ENCODE results near the gene SFN. TPM values are rescaled to one million over a fixed set of nuclear protein-coding genes. Genes with fewer than 3 reads are reported as not detected.

The SFN gene
- total and polyA plus RNA-seq, 2 of the 13 experiments (the other 11 are each of a cell fraction or from before 2014, with no cell fraction given), result 4.3 to 5.6 TPM

GRCh38 chr1:26862781-26863684, at the start of gene SFN (continued):
- TF ChIP-seq GTF2F1 (IDR thresholded peaks at IDR 0.05; ENCODE audit: low read length) (no peak), HHEX (CRISPR knock-in tag; IDR thresholded peaks at IDR 0.05) (no peak), CBFB (CRISPR knock-in tag; IDR thresholded peaks at IDR 0.05) (no peak), SP1 (IDR thresholded peaks at IDR 0.05) (no peak), SP1 (CRISPR knock-in tag; IDR thresholded peaks at IDR 0.05) (peak; percentile 49; the same call in 1 of the 2 replicates), ZNF18 (CRISPR knock-in tag; IDR thresholded peaks at IDR 0.05; ENCODE audit: insufficient replicate concordance) (no peak), ZNF260 (CRISPR knock-in tag; IDR thresholded peaks at IDR 0.05; ENCODE audit: borderline replicate concordance, low read depth) (no peak), IRF1 (CRISPR knock-in tag; IDR thresholded peaks at IDR 0.05; ENCODE audit: low read depth) (no peak), PLRG1 (conservative IDR thresholded peaks at IDR 0.05) (no peak), GABPB1 (CRISPR knock-in tag; IDR thresholded peaks at IDR 0.05) (peak; percentile 32), JDP2 (CRISPR knock-in tag; IDR thresholded peaks at IDR 0.05; ENCODE audit: borderline replicate concordance) (no peak), ZBTB7A (CRISPR knock-in tag; IDR thresholded peaks at IDR 0.05) (no peak), TCF7L2 (IDR thresholded peaks at IDR 0.05; ENCODE audit: low read depth, low read length) (no peak), HMGA1 (CRISPR knock-in tag; conservative IDR thresholded peaks at IDR 0.05) (no peak), ZNF30 (CRISPR knock-in tag; IDR thresholded peaks at IDR 0.05) (no peak)
- TF ChIP-seq, protein P1, sequence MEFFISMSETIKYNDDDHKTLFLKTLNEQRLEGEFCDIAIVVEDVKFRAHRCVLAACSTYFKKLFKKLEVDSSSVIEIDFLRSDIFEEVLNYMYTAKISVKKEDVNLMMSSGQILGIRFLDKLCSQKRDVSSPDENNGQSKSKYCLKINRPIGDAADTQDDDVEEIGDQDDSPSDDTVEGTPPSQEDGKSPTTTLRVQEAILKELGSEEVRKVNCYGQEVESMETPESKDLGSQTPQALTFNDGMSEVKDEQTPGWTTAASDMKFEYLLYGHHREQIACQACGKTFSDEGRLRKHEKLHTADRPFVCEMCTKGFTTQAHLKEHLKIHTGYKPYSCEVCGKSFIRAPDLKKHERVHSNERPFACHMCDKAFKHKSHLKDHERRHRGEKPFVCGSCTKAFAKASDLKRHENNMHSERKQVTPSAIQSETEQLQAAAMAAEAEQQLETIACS (CRISPR knock-in tag; IDR thresholded peaks at IDR 0.05), result no peak
- TF ChIP-seq, protein P2, sequence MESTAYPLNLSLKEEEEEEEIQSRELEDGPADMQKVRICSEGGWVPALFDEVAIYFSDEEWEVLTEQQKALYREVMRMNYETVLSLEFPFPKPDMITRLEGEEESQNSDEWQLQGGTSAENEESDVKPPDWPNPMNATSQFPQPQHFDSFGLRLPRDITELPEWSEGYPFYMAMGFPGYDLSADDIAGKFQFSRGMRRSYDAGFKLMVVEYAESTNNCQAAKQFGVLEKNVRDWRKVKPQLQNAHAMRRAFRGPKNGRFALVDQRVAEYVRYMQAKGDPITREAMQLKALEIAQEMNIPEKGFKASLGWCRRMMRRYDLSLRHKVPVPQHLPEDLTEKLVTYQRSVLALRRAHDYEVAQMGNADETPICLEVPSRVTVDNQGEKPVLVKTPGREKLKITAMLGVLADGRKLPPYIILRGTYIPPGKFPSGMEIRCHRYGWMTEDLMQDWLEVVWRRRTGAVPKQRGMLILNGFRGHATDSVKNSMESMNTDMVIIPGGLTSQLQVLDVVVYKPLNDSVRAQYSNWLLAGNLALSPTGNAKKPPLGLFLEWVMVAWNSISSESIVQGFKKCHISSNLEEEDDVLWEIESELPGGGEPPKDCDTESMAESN (CRISPR knock-in tag; conservative IDR thresholded peaks at IDR 0.05), result no peak
- TF ChIP-seq, protein P3, sequence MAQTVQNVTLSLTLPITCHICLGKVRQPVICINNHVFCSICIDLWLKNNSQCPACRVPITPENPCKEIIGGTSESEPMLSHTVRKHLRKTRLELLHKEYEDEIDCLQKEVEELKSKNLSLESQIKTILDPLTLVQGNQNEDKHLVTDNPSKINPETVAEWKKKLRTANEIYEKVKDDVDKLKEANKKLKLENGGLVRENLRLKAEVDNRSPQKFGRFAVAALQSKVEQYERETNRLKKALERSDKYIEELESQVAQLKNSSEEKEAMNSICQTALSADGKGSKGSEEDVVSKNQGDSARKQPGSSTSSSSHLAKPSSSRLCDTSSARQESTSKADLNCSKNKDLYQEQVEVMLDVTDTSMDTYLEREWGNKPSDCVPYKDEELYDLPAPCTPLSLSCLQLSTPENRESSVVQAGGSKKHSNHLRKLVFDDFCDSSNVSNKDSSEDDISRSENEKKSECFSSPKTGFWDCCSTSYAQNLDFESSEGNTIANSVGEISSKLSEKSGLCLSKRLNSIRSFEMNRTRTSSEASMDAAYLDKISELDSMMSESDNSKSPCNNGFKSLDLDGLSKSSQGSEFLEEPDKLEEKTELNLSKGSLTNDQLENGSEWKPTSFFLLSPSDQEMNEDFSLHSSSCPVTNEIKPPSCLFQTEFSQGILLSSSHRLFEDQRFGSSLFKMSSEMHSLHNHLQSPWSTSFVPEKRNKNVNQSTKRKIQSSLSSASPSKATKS (CRISPR knock-in tag; IDR thresholded peaks at IDR 0.05), result no peak

Data from HepG2 (cell line).